IPS-18a (cell line): Measurements from ENCODE around the gene KIAA0930.

Experiments used
- H3K27ac ChIP-seq: one replicate; pipeline ENCODE4 v1.5.1; 2013; ENCODE audit warnings: low read length
- H3K27me3 ChIP-seq: one replicate; pipeline ENCODE4 v1.6.1; 2013; ENCODE audit warnings: mild to moderate bottlenecking, low read length; ENCODE audit not compliant: control insufficient read depth, insufficient read depth
- H3K36me3 ChIP-seq: one replicate; pipeline ENCODE4 v1.6.1; 2013; ENCODE audit warnings: low read depth, low read length; ENCODE audit not compliant: control insufficient read depth
- H3K4me1 ChIP-seq: one replicate; pipeline ENCODE4 v1.6.1; 2013; ENCODE audit warnings: low read depth, low read length; ENCODE audit not compliant: control insufficient read depth
- H3K4me3 ChIP-seq: one replicate; pipeline ENCODE4 v1.5.1; 2013; ENCODE audit warnings: low read length
- H3K9ac ChIP-seq: one replicate; pipeline ENCODE4 v1.6.1; 2013; ENCODE audit warnings: mild to moderate bottlenecking, low read length, moderate library complexity
- H3K9me3 ChIP-seq: one replicate; pipeline ENCODE4 v1.6.1; 2013; ENCODE audit warnings: low read depth, low read length; ENCODE audit not compliant: control insufficient read depth

The KIAA0930 gene

DNA sequence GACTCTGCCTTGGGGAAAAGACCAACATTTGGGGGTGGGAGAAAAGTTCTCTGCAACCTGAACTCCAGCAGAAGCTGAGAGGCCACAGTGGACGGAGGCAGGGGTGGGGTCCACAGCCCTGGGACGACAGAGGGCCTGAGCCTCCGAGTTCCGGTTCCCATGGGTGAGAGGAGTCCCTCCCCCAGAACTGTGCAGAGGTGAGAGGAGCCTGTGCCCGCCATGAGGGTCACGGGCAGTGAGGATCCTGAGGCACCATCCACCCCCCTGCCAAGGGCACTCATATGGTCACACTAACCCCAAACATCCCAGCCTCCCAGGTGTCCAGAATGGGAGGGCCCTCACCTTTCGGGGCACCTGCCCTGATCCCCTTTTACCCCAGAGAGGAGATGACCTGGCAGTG lies 30.5 kb downstream of the KIAA0930 start:
- no peaks in the 10 kb centered on the region for H3K36me3 ChIP-seq

DNA sequence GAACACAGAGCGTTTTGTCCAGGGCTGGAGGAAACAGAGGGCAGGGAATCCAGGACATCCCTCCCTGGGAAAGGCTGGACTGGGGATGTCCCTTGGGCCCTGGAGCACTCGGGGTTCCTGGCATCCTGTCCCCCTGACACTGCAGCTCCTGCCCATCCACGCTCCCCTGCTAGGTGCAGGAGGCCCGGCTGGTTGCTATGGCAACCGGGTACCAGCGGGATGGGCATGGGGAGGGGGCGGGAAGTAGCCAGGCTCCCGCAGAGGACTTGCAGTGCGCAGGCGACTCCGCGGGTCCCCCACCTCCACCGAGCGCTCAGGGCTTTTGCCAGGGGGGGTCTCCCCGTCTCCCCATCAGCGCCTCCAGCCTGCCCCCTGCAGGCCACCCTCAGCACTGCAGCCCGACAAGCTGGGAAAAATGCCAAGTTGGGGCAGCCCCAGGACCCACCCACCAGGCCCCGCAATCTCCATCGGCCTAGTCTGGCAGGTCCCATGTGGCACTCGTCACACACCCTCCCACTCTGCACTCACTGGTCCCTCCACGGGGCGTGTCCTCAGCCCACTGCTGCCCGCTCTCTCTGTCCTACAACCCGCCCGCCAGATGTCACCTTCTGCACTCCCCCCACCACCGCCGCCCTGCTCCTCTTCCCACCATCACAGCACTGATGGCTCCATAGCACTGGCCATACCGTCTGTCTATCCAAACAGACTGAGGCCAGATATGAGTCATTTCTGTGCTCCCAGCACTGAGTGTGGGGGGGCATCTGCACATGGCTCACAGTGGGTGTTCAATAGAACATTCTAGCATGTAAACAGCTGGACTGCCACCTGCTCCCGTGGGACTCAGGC lies 31.5 kb downstream of the KIAA0930 start:
- no peak overlapping the region for H3K4me3 ChIP-seq
- peaks cover 10% of the 10 kb centered on the region for H3K4me1 ChIP-seq
- H3K9ac ChIP-seq: no peak overlapping the region
- no peak overlapping the region for H3K27ac ChIP-seq
- H3K9me3 ChIP-seq: no peaks in the 10 kb centered on the region
- H3K27me3 ChIP-seq: no peaks in the 10 kb centered on the region
- no peaks in the 10 kb centered on the region for H3K36me3 ChIP-seq

More for the DNA sequence above, 30.5 kb downstream of the KIAA0930 start:
- Histone ChIP-seq H3K9me3 (no peaks in the 10 kb centered on the region), H3K27ac (no peak overlapping the region), H3K4me1 (peaks cover 10% of the 10 kb centered on the region), H3K4me3 (no peak overlapping the region), H3K27me3 (no peaks in the 10 kb centered on the region), H3K9ac (no peak overlapping the region)

GRCh38 chr22:45208696-45208992 lies 32.0 kb downstream of the KIAA0930 start:
- Histone ChIP-seq H3K9me3 (no peaks in the 10 kb centered on the region), H3K36me3 (no peaks in the 10 kb centered on the region), H3K4me1 (peaks cover 10% of the 10 kb centered on the region), H3K27me3 (no peaks in the 10 kb centered on the region), H3K4me3 (no peak overlapping the region), H3K27ac (no peak overlapping the region), H3K9ac (no peak overlapping the region)

- H3K9ac ChIP-seq: no peak overlapping the region
- no peaks in the 10 kb centered on the region for H3K27me3 ChIP-seq
- H3K36me3 ChIP-seq: no peaks in the 10 kb centered on the region
- no peaks in the 10 kb centered on the region for H3K9me3 ChIP-seq
- H3K4me3 ChIP-seq: no peak overlapping the region
- peaks cover 10% of the 10 kb centered on the region for H3K4me1 ChIP-seq
- no peak overlapping the region for H3K27ac ChIP-seq
These were observed 32.6 kb downstream of the KIAA0930 start for GRCh38 chr22:45207981-45208664.

DNA sequence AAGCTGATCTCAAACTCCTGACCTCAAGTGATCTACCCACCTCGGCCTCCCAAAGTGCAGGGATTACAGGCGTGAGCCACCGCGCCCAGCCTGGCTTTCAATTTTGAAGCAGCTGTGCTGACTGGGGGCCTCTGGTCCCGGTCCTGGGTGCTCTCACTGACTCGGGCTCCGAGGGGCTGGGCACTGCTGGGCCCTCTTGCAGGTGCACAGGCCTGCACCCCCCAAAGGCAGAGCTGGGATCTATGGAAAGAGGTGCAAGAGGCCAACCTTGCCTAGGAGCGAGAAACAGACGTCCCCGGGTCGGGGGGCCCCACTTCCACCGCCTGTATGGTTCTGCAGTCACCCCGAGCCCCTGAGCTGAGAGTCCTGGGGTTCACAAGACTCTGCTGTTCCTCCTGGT lies 33.2 kb downstream of the KIAA0930 start:
- Histone ChIP-seq H3K36me3 (no peaks in the 10 kb centered on the region), H3K9me3 (no peaks in the 10 kb centered on the region), H3K4me3 (no peak overlapping the region), H3K9ac (no peak overlapping the region), H3K27ac (no peak overlapping the region), H3K4me1 (peaks cover 6% of the 10 kb centered on the region), H3K27me3 (no peaks in the 10 kb centered on the region)

- H3K36me3 ChIP-seq: no peaks in the 10 kb centered on the region
- H3K27me3 ChIP-seq: no peaks in the 10 kb centered on the region
- H3K4me3 ChIP-seq: no peak overlapping the region
- no peaks in the 10 kb centered on the region for H3K9me3 ChIP-seq
- H3K4me1 ChIP-seq: no peaks in the 10 kb centered on the region
- no peak overlapping the region for H3K27ac ChIP-seq
- H3K9ac ChIP-seq: no peak overlapping the region
These were observed 34.5 kb downstream of the KIAA0930 start for GRCh38 chr22:45206233-45206632.

- no peak overlapping the region for H3K27ac ChIP-seq
- H3K36me3 ChIP-seq: no peaks in the 10 kb centered on the region
- no peaks in the 10 kb centered on the region for H3K27me3 ChIP-seq
- no peaks in the 10 kb centered on the region for H3K4me1 ChIP-seq
- H3K9ac ChIP-seq: no peak overlapping the region
- H3K9me3 ChIP-seq: no peaks in the 10 kb centered on the region
- H3K4me3 ChIP-seq: no peak overlapping the region
These were observed 35.3 kb downstream of the KIAA0930 start for GRCh38 chr22:45205276-45205925.

DNA sequence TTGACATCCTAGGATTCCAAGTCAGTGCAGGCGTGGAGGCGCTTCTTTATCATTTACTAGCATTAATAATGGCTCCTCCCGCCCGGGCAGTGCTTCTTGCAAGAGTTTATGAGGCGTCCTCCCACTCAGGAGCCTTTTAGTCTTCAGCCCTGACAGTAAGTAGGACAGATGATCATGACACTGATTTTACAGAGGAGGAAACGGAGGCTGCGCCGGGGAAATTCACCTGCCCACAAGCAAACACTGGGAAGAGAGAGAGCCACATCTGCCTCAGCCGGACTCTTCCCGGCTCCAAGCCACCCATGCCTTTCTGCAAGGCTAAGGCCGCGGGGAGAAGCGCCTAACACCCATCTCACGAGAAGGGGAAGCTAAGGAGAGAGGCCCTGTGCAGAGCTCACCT lies 35.9 kb downstream of the KIAA0930 start:
- no peak overlapping the region for H3K9ac ChIP-seq
- H3K4me1 ChIP-seq: no peaks in the 10 kb centered on the region
- H3K36me3 ChIP-seq: no peaks in the 10 kb centered on the region
- H3K27ac ChIP-seq: no peak overlapping the region
- H3K9me3 ChIP-seq: no peaks in the 10 kb centered on the region
- no peaks in the 10 kb centered on the region for H3K27me3 ChIP-seq
- no peak overlapping the region for H3K4me3 ChIP-seq

DNA sequence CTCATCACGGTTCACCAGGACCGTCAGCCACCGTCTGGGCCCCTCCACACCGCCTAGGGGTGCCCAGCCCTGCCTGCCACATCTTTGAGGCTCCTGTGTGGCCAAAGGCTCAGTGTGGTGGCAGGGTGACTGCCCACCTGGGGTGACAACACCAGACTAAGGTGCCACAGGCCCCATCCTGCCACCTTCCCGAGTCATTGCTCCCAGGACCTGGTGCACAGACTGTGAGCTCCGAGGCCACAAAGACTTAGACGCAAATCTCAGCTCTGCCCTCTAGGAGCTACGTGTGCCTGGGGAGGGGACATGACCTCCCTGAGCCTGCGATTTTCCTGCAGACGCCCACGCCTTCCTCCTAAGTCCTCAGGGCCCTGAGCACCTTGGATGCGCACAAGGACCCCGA lies 36.5 kb downstream of the KIAA0930 start:
- H3K4me1 ChIP-seq: no peaks in the 10 kb centered on the region
- no peak overlapping the region for H3K27ac ChIP-seq
- H3K9me3 ChIP-seq: no peaks in the 10 kb centered on the region
- no peak overlapping the region for H3K4me3 ChIP-seq
- H3K36me3 ChIP-seq: no peaks in the 10 kb centered on the region
- no peak overlapping the region for H3K9ac ChIP-seq
- no peaks in the 10 kb centered on the region for H3K27me3 ChIP-seq

DNA sequence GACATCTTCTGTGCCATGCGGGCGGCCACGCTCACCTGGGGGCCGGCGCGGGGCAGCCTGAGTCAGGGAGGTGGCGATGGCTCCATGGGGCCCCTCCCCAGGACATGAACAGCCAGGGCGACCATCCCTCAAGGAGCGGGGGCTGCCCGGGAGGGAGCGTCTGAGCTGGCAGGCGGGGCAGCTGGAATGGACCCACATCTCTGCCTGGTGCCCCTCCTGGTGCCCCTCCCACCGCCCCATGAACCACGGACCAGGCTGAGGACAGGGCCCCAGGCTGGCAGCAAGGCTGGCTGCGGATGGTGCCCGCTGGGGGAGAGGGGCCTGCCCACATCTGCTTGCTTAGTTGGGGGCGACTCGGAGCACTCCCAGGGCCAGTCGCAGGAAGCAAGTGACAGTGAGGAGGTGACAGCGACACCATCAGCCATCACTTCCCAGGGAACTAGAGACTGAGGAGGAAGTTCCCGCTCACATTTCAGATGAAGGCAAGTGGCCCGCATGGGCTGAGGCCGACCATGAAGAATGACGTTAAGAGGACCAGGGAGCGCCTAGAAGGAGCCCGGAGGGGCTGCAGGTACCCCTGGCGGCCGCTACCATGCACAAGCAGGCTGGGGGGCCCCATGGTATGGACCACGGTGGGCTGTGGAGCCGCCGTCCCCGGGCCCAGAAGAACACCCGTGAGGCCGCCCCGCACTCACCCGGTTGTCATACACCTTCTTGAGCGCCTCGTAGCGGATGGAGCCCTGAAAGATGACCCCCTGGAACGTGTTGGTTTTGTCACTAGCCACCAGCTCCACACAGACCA lies 37.3 kb downstream of the KIAA0930 start:
- Histone ChIP-seq H3K4me1 (no peaks in the 10 kb centered on the region), H3K27ac (no peak overlapping the region), H3K27me3 (no peaks in the 10 kb centered on the region), H3K9ac (no peak overlapping the region), H3K4me3 (no peak overlapping the region), H3K9me3 (no peaks in the 10 kb centered on the region), H3K36me3 (no peaks in the 10 kb centered on the region)
